Spleen (tissue), 11 donors: ENCODE results near the gene EEIG1. TPM values are rescaled to one million over a fixed set of nuclear protein-coding genes. Genes with fewer than 3 reads are reported as not detected.

Experiments
- DNase-seq: peaks from one replicate; pipeline ENCODE4 v3.0.0-alpha.2; 2020
- H3K27ac ChIP-seq, 8 donors: fragments of 200-600 bp; sonication (generic) in 7 of 8; 1 replicate in 4 of 8; 2 replicates in 4 of 8; pipeline versions ENCODE4 v1.5.0 to v1.8.0; 2016 to 2021; ENCODE audit warnings: inconsistent platforms in 4 of 8, mild to moderate bottlenecking in 4 of 8, moderate library complexity in 1 of 8
- H3K27me3 ChIP-seq, 7 donors: fragments of 200-600 bp; sonication (generic) in 6 of 7; replicated peaks in 1 of 7; 1 replicate in 4 of 7; 2 replicates in 3 of 7; pipeline versions ENCODE4 v1.5.0 to v1.8.0; 2016 to 2021; ENCODE audit warnings: inconsistent platforms in 3 of 7, mild to moderate bottlenecking in 1 of 7
- H3K36me3 ChIP-seq, 6 donors: fragments of 200-600 bp; sonication (generic) in 5 of 6; 1 replicate in 4 of 6; 2 replicates in 2 of 6; pipeline versions ENCODE4 v1.5.0 to v1.8.0; 2016 to 2021; ENCODE audit warnings: inconsistent platforms in 2 of 6
- H3K4me1 ChIP-seq, 6 donors: fragments of 200-600 bp; sonication (generic) in 5 of 6; 1 replicate in 3 of 6; 2 replicates in 3 of 6; pipeline versions ENCODE4 v1.5.0 to v1.8.0; 2016 to 2021; ENCODE audit warnings: inconsistent platforms in 3 of 6
- H3K4me3 ChIP-seq, 8 donors: fragments of 200-600 bp; sonication (generic) in 7 of 8; 1 replicate in 4 of 8; 2 replicates in 4 of 8; pipeline versions ENCODE4 v1.5.0 to v1.8.0; 2016 to 2021; ENCODE audit warnings: inconsistent platforms in 4 of 8, mild to moderate bottlenecking in 4 of 8, moderate library complexity in 2 of 8
- H3K9me3 ChIP-seq, 8 donors: fragments of 200-600 bp; sonication (generic) in 7 of 8; 1 replicate in 4 of 8; 2 replicates in 4 of 8; pipeline versions ENCODE4 v1.5.0 to v1.8.0; 2016 to 2021; ENCODE audit warnings: inconsistent platforms in 4 of 8
- POLR2A ChIP-seq, 3 donors: fragments of 450-650 bp; IDR thresholded peaks; one replicate each; pipeline ENCODE4 v1.5.1; 2017; ENCODE audit warnings: antibody characterized with exemption in 3 of 3, mild to moderate bottlenecking in 1 of 3
- POLR2AphosphoS5 ChIP-seq, 3 donors: sonication (generic); formaldehyde crosslinking; IDR thresholded peaks; one replicate each; pipeline ENCODE4 v1.5.1; 2017; ENCODE audit warnings: antibody characterized with exemption in 3 of 3
- WGBS, 5 donors: extraction: QIAGEN DNeasy Blood & Tissue Kit in 3 of 5; methylation state at CpG; one replicate each; pipeline versions ENCODE4 v1.1.5 to v1.1.7; 2013 to 2018; 5-methylcytosine and 5-hydroxymethylcytosine counted together
- intact Hi-C: fragments of 100-400 bp; cut with DNase I; formaldehyde crosslinking; loops from one replicate; pipeline ENCODE4 v1.15.0; 2023; ENCODE audit warnings: low total_unique reads
- polyA plus RNA-seq, 3 donors: library from polyadenylated mRNA; stranded (reverse); fragments of 200-250 nt; gene quantifications; one replicate each; pipeline ENCODE4 v1.2.1, GENCODE V29; 2013
- total RNA-seq, 7 donors: library from RNA; depleted of rRNA in 3 of 7; stranded (reverse); fragments of >200 nt in 3 of 7; fragmentation: NEBNext Ultra II Directional in 4 of 7; extraction: Animal tissue kit (Norgen Biotek cat#: 25700) in 4 of 7; gene quantifications; one replicate each; pipeline versions ENCODE4 v1.1.0 to v1.2.1, GENCODE V29; 2016 to 2021
- TF ChIP-seq, protein P1 (sequence below), 11 experiments: fragments of 200-600 bp in 7 of 11; fragments of 450-650 bp in 4 of 11; sonication (generic) in 4 of 11; IDR thresholded peaks in 8 of 11; conservative IDR thresholded peaks in 3 of 11; 1 replicate in 7 of 11; 2 replicates in 4 of 11; pipeline versions ENCODE4 v1.4.0 to v1.8.0; 2016 to 2021; ENCODE audit warnings: antibody characterized with exemption in 11 of 11, inconsistent platforms in 4 of 11, mild to moderate bottlenecking in 1 of 11
- donor health status: healthy with polysubstance abuse.
- donor health status: DM: no; HTN: no; CAD: no; lungs with moderate emphysema.
- donor health status: DM: no; HTN: no; CAD: no.
- donor health status: Bipolar disorder and iron deficiency.
- donor health status: healthy.
- donor health status: DM: no; HTN: no; CAD: no.
- donor health status: DM: yes; HTN: yes; CAD: no.

Gene EEIG1
- total and polyA plus RNA-seq, 10 donors: 27.3 to 102 (median 35.2) TPM

DNA sequence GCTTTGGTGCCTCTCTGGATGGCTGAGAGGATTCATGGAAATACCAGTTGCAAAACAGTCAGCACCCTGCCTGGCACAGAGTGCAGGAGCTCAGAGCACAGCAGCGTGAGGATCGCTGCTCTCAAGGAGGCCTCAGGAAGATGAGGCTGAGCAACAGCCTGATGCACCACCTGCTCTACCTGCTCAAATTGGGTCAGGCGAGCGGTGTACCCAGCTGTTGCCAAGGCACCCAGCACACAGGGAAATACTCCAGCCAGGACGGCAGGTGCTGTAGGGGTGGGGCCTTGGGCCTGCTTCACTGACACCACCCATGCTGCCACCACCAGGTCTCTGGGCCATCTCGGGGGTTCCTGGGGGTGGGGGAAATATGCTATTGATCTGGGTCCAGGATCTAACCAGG, 4.3 kb downstream of the EEIG1 start:
- H3K4me3 ChIP-seq: peak overlapping the region in 7 of 8 donors; percentile 12 to 94 (median 82)
- H3K27me3 ChIP-seq: peaks cover 0 to 12% (median 0%) of the 10 kb centered on the region in 7 donors
- no peak for DNase-seq
- 65 to 82% (median 68%) methylated on average over 5 to 6 of the region's 6 CpGs for WGBS, 5 donors
- intact Hi-C loops: no loop called here
- peaks cover 0 to 10% (median 0%) of the 10 kb centered on the region in 6 donors for H3K36me3 ChIP-seq
- H3K9me3 ChIP-seq: no peaks in the 10 kb centered on the region
- peaks cover 57 to 94% (median 91%) of the 10 kb centered on the region in 6 donors for H3K4me1 ChIP-seq
- peak overlapping the region in 4 of 8 donors; percentile 87 to 94 (median 90) for H3K27ac ChIP-seq
- TF ChIP-seq POLR2A (IDR thresholded peaks at IDR 0.05): no peak
- no peak for TF ChIP-seq POLR2AphosphoS5 (IDR thresholded peaks at IDR 0.05)
- TF ChIP-seq, protein P1, sequence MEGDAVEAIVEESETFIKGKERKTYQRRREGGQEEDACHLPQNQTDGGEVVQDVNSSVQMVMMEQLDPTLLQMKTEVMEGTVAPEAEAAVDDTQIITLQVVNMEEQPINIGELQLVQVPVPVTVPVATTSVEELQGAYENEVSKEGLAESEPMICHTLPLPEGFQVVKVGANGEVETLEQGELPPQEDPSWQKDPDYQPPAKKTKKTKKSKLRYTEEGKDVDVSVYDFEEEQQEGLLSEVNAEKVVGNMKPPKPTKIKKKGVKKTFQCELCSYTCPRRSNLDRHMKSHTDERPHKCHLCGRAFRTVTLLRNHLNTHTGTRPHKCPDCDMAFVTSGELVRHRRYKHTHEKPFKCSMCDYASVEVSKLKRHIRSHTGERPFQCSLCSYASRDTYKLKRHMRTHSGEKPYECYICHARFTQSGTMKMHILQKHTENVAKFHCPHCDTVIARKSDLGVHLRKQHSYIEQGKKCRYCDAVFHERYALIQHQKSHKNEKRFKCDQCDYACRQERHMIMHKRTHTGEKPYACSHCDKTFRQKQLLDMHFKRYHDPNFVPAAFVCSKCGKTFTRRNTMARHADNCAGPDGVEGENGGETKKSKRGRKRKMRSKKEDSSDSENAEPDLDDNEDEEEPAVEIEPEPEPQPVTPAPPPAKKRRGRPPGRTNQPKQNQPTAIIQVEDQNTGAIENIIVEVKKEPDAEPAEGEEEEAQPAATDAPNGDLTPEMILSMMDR (IDR thresholded peaks at IDR 0.05 in 8 of 11, conservative IDR thresholded peaks at IDR 0.05 in 3 of 11): no peak

DNA sequence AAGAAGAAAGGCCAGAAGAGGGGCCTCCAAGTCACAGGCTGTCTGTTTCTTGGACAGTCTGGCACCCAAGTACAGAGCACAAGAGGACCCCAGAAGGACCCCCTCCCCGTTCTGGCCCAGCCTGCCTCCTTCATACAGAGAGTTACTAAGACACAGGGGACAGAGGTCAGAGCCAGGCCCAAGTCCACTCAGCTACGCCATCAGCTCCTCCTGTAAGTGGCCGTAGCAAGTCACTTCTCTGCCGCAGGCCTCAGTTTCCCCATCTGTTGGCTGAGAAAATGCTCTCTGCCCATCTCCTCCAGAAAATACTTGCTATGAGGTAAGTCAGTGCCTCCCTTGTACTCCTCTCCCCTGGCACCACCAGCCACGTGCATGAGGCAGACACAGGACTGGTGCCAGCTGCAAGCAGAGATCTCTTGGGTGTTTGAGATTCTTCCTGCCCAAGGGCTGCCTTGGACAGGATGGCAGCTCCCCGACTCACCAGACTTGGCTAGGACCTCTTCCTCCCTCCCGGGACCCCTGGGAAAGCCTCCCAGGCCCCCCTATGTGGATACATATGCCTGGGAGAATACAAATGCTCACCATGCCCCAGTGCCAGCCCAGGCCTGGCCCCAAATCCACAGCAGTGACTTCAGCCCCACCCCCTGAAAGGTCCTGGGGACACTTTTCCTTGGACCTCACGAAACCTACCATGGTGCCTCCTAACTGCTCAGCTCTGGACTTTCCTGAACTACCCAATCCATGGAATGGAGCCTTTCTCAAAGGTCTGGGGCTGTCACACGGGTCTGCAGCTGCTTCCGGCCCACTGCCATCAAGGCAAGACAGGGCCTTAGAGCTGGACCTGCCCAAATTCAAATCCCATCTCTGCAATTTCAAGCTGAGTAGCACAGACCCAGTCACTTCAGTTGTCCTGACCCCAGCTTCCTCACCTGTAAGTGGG, 5.1 kb downstream of the EEIG1 start:
- Histone ChIP-seq H3K9me3 (no peaks in the 10 kb centered on the region), H3K27ac (peak overlapping the region in 7 of 8 donors; percentile 15 to 94 (median 85)), H3K4me1 (peaks cover 65 to 97% (median 95%) of the 10 kb centered on the region in 6 donors), H3K36me3 (peaks cover 0 to 10% (median 0%) of the 10 kb centered on the region in 6 donors), H3K4me3 (peak overlapping the region in 5 of 8 donors; percentile 65 to 94 (median 87)), H3K27me3 (peaks cover 0 to 12% (median 0%) of the 10 kb centered on the region in 7 donors)
- WGBS, 5 donors: 70 to 86% (median 80%) methylated on average over 10 of the region's 10 CpGs
- TF ChIP-seq POLR2A (IDR thresholded peaks at IDR 0.05) (no peak), POLR2AphosphoS5 (IDR thresholded peaks at IDR 0.05) (no peak)
- TF ChIP-seq, protein P1 (IDR thresholded peaks at IDR 0.05 in 8 of 11, conservative IDR thresholded peaks at IDR 0.05 in 3 of 11): no peak
- DNase-seq: no peak
- intact Hi-C loops: no loop called here

DNA sequence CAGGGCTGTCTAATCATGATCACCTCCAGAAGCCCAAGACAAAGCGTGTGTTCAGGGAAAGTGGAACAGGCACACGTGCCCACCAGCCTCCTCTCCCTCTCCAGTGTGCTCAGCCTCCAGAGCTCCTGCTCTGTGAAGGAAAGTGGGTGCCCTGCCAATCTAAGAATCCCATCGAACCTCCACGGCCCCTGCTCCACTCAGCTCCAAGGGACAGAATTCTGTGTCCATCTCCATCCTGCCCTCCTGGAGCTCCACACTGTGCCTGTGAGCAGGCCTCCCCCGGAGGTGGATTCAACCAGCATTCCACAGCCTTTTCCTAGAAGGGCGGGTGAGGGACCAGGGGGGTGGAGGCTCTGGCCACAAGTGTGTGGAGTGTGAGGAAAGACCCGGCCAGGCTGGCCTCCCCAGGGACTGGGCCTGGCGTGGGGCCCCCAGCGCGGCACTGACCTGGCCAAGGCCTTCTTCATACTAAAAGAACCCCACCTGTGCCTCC, 6.0 kb downstream of the EEIG1 start:
- intact Hi-C loops: no loop called here
- Histone ChIP-seq H3K4me1 (peaks cover 72 to 100% (median 100%) of the 10 kb centered on the region in 6 donors), H3K27ac (peak overlapping the region; percentile 11 to 94 (median 74)), H3K27me3 (peaks cover 0 to 8% (median 0%) of the 10 kb centered on the region in 7 donors), H3K9me3 (no peaks in the 10 kb centered on the region), H3K4me3 (peak overlapping the region in 3 of 8 donors; percentile 7 to 94 (median 65)), H3K36me3 (peaks cover 0 to 10% (median 0%) of the 10 kb centered on the region in 6 donors)
- TF ChIP-seq, protein P1 (IDR thresholded peaks at IDR 0.05 in 8 of 11, conservative IDR thresholded peaks at IDR 0.05 in 3 of 11): no peak
- peak in 1 of 3 donors; percentile 21 for TF ChIP-seq POLR2AphosphoS5 (IDR thresholded peaks at IDR 0.05)
- no peak for DNase-seq
- WGBS, 5 donors: 73 to 83% (median 80%) methylated on average over 4 to 10 of the region's 10 CpGs
